OCI-LY3 (cell line): Measurements from ENCODE around the gene ACTG2.

ENCODE experiments used
- EZH2phosphoT487 ChIP-seq: fragments of 200-600 bp; shearing (Covaris generic); IDR thresholded peaks from 2 replicates; pipeline ENCODE4 v1.6.1; 2018; ENCODE audit warnings: antibody characterized with exemption, mixed run types, low read depth
- TF ChIP-seq, protein P1 (sequence below): fragments of 200-600, 300-600 bp; sonication (generic); IDR thresholded peaks from 2 replicates; pipeline ENCODE4 v1.5.1; 2014; ENCODE audit warnings: antibody characterized with exemption, low read length, low read depth

DNA sequence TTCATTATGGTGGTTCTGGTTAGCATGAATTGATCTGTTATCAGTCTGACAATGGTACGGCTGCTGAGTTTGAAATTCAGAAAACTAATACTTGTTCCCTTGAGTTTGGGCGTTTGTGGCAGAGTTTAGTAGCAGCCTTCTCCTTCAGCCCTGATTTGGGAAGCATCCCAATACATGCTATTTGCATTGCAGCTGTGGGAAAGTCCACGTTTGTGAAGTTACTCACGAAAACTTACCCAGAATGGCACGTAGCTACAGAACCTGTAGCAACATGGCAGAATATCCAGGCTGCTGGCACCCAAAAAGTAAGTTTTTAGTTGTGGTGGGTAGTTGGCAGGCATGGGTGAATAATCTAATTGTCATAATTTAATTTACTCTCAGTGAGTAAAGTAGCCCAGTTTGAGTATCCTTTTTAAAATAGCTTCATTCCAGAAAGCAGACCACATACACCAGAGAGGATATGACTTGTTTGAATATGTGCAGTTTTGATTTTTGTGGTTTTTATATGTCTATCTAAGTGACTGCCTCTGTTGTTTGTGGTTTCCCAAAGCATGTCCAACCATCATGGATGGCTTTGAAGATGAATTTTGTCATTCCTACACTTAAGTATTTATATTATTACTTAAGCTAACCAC is 46.0 kb downstream of the ACTG2 start:
- TF ChIP-seq, protein P1, sequence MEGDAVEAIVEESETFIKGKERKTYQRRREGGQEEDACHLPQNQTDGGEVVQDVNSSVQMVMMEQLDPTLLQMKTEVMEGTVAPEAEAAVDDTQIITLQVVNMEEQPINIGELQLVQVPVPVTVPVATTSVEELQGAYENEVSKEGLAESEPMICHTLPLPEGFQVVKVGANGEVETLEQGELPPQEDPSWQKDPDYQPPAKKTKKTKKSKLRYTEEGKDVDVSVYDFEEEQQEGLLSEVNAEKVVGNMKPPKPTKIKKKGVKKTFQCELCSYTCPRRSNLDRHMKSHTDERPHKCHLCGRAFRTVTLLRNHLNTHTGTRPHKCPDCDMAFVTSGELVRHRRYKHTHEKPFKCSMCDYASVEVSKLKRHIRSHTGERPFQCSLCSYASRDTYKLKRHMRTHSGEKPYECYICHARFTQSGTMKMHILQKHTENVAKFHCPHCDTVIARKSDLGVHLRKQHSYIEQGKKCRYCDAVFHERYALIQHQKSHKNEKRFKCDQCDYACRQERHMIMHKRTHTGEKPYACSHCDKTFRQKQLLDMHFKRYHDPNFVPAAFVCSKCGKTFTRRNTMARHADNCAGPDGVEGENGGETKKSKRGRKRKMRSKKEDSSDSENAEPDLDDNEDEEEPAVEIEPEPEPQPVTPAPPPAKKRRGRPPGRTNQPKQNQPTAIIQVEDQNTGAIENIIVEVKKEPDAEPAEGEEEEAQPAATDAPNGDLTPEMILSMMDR = no peak
- no peak for TF ChIP-seq EZH2phosphoT487
